ENCODE data around the gene AGBL4.

DNA sequence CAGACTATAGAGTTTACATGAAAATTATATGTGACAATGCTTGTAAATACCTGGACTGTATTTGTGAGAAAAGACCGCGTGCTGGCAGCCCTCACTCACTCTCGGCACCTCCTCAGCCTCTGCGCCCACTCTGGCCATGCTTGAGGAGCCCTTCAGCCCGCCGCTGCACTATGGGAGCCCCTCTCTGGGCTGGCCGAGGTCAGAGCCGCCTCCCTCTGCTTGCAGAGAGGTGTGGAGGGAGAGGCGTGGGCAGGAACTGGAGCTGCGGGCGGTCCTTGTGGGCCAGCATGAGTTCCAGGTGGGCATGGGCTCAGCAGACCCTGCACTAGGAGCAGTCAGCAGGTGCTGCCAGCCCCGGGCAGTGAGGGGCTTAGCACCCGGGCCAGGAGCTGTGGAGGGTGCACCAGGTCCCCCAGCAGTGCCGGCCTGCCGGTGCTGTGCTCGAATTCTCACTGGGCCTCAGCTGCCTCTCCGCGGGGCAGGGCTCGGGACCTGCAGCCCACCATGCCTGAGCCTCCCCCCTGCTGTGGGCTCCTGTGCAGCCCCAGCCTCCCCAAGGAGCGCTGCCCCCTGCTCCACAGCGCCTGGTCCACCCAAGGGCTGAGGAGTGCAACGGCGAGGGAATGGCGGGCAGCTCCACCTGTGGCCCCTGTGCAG lies 482.5 kb downstream of the AGBL4 start:
- TF ChIP-seq, protein P1, sequence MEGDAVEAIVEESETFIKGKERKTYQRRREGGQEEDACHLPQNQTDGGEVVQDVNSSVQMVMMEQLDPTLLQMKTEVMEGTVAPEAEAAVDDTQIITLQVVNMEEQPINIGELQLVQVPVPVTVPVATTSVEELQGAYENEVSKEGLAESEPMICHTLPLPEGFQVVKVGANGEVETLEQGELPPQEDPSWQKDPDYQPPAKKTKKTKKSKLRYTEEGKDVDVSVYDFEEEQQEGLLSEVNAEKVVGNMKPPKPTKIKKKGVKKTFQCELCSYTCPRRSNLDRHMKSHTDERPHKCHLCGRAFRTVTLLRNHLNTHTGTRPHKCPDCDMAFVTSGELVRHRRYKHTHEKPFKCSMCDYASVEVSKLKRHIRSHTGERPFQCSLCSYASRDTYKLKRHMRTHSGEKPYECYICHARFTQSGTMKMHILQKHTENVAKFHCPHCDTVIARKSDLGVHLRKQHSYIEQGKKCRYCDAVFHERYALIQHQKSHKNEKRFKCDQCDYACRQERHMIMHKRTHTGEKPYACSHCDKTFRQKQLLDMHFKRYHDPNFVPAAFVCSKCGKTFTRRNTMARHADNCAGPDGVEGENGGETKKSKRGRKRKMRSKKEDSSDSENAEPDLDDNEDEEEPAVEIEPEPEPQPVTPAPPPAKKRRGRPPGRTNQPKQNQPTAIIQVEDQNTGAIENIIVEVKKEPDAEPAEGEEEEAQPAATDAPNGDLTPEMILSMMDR (IDR thresholded peaks at IDR 0.05; ENCODE audit: borderline replicate concordance, extremely low read depth, low read length, poor library complexity, severe bottlenecking) = no peak
- TF ChIP-seq EZH2 (IDR thresholded peaks at IDR 0.05; ENCODE audit: borderline replicate concordance, low read depth, low read length, severe bottlenecking) = no peak
